Measurements from ENCODE around the gene ST7L.

ST7L gene

DNA sequence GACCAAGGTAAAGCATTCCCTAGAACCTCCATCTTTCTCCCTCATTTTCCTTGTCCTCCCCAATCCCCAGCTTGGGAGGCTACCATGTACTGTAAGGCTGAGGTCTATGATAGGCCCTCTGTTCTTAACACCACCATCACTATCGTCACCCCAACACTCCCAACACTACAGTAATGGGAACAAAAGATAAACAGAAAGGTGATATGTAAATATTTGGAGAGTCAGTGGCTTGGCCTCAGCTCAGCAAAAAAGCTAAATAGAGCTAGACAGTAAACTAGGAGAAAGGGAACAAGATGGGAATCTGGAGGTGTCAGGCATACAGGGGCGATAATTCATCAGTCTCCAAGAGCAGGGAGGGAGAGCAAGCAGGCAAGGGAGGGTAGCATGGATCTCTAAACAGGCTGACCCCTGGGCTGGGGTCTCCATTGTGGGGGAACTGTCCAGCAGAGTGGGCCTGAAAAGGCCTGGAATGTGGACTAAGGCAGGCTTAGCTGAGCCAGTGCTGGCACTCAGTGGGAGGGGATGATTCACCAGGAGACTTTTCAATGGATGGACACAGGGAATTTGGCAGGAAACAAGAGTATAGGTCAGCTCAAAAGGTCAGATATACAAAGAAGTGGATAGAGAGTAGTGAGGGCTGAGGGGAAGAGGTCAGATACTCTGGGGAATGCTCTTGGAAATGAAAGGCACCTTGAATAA is 103.5 kb downstream of the ST7L start:
- DNase-seq (ENCODE audit: low spot score): no peak

DNA sequence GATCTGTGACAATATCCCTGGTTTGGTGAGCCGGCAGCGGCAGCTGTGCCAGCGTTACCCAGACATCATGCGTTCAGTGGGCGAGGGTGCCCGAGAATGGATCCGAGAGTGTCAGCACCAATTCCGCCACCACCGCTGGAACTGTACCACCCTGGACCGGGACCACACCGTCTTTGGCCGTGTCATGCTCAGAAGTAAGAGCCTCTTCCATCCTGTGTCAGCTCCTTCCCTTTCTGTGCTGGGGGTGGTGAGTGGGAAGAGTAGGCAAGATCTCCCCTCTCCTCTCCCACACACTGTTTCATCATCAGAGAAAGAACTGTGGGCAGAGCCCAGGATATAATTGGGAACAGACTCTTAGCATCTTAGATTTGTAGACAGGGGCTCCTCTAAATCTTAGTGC is 104.0 kb downstream of the ST7L start:
- DNase-seq (ENCODE audit: low spot score): no peak

DNA sequence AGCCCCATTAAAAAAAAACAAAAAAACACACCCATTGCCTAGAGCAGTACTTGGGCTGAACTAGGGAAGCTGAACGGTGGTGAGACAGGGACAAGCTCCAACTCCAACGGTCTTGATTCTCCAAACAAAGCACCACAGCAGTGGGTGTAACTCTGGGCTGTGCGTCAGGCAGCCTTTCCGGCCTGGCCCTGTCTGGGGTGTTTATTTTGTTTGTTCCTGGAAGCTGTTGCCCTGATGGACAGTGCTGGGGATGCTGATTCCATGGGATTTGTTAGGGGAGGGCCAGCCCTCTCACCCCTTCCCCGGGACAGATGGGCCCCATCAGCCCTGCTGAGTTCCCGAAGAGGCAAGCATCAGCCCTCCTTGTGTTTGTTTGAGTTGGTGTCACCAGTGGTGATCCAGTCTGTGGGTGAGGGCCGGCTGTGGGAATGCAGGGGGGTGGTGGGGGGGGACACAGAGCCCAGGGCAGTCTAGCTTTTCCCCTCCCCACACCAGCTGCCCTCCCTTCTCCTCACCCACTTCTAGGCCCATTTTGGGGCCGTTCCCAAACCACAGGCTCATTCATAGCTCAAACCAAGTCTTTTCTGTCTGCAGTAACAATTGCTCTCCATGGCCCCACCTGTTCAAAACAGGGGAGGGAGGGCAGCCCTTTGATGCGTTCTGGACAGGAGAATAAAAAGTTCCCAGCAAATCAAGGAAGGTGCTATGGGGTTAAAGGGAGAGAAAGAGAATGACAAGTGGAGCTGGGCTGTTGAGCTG is 105.7 kb downstream of the ST7L start:
- no peak for DNase-seq (ENCODE audit: low spot score)

DNA sequence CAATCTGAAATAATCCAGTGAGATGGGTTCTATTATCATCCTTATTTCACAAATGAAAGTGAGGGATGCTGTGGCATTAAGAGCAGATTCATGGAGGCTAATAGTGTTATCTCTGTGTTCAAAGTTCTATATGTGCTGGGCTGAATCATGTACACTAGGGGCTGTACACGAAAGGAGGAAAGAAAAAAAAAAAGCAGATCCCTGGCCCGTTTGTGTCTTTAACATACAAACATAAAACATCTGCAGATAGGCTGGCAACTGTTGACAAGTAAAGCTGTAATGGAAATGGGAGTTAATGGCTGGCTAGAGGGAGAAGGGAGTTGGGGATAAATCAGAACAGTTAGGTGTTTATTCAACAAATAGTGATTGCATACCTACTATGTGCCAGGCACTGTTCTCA is 107.0 kb downstream of the ST7L start:
- DNase-seq (ENCODE audit: low spot score): no peak

DNA sequence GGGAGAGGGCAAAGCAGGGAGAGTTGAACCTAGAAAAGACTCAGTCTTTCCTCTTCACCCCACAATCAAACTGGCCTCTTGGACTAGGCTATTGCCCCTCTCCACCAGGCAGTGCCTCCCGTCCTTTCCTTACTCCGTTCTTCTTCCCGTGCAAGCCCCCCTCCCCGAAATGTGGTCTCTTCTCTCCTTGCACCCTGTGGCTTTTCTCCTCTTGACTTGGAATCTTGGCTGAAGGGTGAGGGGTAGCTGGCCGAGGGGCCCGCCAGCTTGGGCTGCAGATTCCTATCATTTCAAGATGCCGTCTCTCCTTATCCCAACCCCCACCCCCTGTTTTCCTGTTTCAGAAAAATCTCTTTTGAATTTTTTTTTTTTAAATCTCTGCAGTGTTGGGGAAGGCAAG is 108.6 kb downstream of the ST7L start:
- DNase-seq (ENCODE audit: low spot score): no peak

DNA sequence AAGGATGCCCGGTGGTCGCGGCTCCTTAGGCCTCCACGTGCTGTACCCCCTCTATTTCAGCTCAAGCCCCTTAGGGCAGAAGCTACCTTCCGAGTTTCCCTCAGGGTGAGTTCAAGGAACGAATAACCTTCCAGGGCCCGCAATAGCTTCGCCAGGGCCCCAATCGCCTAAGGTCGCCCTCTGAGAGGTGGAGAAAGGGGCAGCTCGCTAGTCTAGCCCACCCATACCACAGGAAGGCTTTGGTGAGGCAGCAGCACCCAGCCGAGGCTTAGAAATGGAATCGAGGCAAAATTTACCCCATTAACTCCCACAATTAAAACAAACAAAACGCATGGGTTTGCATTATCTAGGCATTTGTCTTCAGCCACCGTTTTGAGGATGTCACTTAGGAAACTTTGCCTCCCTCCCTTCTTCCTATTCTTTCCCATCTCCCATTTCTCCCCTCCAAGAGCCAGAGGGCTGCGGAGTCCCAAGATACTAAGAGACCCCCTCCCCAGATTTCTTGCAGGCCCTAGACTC is 109.2 kb downstream of the ST7L start:
- DNase-seq (ENCODE audit: low spot score): no peak

DNA sequence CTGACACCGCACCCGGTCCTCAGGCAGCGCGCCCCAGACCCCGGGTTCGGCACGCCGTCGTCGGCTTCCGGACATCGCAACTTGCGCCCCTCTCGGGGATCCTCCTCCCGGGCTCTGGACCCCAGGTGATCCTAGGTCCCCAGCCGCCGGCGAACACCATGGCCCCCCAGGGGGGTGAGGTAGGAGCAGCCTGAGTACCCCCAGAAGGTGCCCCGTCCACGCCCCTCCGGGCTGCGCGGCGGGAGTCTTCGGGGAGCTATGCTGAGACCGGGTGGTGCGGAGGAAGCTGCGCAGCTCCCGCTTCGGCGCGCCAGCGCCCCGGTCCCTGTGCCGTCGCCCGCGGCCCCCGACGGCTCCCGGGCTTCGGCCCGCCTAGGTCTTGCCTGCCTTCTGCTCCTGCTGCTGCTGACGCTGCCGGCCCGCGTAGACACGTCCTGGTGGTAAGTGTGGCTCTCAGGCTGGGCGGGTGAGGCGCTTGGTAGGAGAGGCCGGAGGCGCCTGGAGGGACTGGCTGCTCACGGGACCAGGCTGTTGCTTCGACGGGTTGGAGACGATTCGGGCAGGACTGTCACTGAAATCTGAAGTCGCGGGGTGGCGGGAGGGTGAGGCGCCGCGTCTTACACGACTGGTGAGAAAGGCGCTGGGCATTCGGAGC is 109.8 kb downstream of the ST7L start:
- DNase-seq (ENCODE audit: low spot score): no peak

DNA sequence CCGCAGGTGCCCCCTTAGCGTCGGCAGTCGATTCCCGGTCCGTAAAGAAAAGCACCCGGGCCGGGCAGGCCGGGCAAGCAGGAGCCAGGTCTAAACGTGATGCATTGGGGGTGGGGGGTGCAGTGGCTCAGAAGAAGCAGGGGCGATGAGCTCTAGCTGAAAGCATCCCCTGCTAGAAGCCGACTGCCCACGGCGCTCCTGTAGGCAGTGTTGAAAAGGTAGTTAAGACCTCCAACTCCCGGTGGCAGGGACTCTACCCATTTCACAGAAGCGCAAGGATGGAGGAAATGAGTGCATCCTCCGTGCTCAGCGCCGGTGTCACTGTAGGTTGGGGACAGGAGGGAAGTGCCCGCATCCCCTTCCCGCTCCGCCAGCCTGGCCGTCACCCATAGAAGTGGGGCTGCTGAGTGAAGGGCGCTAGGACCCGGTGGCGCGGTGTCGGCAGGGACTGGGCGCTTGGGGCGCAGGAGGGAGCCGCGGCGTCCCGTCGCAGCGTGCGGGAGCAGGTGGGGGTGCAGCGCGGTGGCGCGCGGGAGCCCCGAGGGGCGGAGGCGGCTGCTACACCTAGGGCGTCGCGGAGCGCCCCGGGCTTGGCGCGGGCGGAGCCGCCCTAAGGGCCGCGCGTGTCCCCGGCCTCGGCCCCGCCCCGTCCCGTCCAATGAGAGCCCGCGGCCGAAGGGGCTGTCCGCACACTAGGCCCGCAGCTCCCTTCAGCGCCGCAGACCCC is 110.5 kb downstream of the ST7L start, which contains the start of gene WNT2B:
TSS of gene WNT2B (plus strand) at position 688 of the 727 bp plus-strand sequence. CDS start 298 bp downstream, outside the sequence.
- peak; percentile 41 for DNase-seq (ENCODE audit: low spot score)

DNA sequence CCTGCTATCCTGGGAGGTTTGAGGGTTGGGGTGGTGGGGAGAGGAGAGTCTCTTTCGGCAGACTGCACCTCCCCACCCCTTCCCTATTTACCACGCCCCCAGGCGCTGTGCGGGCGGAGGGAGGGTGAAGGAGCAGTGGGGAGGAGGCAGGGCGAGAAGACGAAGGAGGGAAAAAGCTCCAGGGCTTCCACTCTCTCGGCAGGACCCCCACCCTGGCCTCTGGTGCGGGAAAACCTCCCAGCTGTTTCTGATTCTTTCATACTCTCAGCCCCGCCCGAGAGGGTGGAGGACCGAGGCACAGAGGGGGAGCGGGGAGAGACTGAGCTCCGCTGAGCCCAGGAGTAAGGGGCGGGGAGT is 111.0 kb downstream of the ST7L start:
- DNase-seq (ENCODE audit: low spot score): no peak

DNA sequence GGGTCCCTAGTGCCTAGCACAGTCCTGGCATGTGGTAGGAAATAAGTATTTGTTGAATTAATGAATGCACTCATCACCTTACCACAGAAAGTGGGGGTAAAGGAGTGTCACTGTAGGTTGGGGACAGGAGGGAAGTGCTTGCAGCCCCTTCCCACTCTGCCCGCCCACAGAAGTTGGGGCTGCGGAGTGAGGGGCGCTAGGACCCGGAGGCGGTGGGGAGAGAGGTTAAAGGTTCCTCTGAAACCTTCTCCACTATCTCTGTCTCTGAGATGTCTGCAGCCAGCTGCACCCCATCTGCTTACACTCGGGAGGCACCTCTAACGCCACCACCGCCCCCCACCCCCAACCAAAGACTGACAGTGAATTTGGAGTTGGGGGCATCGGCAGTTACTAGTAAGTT is 111.6 kb downstream of the ST7L start:
- no peak for DNase-seq (ENCODE audit: low spot score)

DNA sequence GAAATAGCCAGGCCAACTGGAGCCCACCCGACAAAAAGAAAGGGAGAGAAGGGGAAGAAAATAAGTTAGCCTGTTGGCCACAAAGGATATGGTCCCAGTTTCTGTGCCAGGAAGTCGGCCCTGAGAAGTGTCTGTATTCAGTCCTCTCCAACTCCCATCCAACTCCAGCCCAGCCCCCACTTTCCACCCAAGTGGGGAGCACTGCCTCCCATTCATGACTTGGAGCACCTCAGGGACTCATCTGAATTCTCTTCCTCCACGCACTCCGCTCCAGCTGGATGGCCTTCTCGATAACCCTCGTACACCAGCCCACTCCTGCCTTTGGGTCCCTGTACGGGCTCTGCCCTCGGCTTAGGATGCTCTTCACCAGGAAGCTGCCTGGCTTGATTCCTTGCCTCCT is 112.2 kb downstream of the ST7L start:
- DNase-seq (ENCODE audit: low spot score): no peak

DNA sequence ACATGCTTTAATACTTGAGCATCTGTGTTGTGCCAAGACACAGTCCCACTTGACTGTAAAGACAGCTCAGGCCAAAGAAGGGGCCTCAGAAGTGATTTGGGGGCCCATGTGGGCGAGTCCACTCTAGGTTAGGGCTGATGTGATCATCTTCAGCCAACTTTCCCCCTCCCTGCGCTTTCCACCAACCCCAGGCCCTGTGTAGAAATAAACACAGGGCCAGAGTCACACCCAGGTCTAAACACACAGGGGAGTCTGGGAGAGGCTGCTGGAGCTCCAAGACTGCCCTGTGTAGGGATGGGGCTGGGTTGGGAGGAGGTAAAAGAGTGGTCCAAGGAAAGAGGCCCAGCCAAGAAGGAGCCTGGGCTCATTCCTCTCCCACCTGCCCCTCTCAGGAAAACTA is 112.6 kb downstream of the ST7L start:
- DNase-seq (ENCODE audit: low spot score): no peak

DNA sequence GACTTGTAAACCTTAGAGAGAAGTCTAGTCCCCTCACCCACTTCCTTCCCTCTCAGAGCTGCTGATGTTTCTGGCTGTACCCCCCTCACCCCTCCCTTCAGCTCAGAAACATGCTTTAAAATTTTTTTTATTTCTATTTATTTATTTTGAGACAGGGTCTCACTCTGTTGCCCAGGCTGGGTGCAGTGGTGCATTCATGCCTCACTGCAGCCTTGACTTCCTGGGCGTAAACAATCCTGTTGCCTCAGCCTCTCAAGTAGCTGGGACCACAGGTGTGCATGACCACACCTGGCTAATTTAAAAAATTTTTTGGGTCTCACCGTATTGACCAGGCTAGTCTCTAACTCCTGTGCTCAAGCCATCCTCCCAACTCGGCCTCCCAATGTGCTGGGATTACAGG is 113.1 kb downstream of the ST7L start:
- no peak for DNase-seq (ENCODE audit: low spot score)

DNA sequence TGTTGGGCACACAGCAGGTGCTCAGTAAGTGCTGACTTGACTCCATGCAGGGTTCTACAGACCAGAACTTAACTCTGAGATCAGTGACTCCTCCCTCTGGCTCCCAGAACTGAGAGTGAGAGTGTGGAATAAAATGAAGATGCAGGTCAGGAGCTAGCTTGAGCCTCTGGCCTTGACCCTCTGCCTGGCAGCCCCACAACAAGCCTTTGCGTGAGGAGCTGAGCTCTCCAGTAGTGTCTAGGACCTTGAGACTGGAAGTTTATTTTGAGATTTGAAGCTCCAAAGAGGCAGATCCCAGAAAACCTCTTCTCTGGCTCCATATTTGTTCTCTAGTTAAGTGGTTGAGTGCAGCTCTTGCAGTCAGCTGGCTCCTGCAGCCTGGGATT is 113.5 kb downstream of the ST7L start:
- DNase-seq (ENCODE audit: low spot score): no peak

DNA sequence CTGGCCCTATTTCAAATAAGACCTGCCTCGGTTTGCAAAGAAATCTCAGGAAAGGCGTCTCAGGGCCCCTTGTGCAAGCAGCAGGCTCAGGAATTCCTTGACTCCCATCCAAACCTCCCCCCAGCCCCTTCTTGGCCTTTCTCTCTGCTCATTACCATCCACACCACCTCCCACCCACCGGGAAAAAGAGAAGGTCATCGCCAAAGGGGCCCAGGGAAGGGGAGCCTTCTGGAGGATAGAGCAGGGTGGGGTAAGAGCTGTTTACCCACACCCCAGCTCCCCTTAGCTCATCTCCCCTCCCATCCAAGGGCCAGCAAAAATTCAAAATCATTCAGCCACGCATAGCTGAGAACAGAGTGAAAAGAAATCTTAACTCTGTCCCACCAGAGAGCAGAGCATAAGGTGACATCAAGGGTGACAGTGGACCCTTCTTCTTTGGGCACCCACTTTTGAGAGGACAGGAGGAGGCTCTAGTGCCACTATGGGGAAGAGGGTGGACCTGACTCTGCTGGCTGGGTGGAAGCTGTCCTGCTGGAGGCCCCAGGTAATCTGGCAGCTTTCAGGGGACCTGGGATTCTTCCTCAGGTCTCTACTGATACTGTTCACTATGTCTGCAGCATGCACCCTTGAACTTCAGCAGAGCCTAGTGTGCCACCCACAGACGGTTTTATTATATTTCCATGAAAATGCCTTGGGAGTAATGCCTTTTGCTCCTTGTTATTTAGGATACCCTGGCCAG is 114.1 kb downstream of the ST7L start:
- DNase-seq (ENCODE audit: low spot score): no peak

DNA sequence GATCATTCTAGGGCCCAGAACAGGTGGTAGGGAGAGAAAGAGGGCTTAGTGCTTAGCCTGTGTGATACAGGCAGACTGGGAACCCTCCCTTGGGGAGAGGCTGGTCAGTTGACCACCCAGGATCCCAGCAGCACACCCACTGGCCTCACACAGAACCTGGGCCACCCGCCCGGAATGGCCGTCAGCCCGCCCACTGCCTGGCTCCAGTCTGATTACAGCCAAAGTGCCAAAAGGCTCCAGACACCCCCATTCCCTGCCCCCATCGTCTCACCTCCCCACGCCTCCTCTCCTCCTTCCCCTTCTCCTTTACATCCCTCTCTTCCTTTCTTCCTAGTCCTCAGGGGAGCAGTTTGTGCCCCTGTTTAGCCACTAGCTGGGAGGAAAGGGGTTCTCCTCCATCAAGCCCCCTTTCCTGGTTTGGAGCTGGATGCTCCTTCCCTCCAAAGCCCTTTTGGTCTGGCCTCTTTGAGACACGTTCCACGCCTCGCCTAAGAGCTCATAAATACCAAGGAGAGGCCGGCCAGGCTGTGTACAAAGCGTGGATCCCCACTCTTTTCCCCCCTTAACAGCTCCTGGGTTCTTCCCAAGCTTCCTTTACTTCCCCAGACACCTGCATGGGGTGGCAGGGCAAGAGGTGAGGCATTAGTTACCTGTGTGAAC is 114.8 kb downstream of the ST7L start:
- no peak for DNase-seq (ENCODE audit: low spot score)

DNA sequence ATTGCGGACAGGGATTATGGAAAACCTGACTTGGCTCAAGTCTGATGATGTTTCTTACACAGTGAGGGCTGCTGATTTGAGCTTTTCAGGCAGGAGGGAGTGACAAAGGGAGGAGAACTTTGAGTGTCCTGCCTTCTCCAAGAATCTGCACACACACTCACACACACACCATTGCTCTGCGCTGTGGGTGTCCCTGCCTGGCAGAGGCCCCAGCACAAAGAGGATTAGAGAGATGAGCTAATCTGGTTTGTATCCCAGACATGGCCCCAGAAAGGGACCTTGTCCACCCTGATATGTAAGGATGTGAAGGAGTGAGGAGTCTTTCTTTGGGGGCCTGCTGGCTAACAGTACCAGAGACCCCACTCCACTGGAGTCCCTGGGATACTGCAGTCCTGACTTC is 116.1 kb downstream of the ST7L start:
- no peak for DNase-seq (ENCODE audit: low spot score)

DNA sequence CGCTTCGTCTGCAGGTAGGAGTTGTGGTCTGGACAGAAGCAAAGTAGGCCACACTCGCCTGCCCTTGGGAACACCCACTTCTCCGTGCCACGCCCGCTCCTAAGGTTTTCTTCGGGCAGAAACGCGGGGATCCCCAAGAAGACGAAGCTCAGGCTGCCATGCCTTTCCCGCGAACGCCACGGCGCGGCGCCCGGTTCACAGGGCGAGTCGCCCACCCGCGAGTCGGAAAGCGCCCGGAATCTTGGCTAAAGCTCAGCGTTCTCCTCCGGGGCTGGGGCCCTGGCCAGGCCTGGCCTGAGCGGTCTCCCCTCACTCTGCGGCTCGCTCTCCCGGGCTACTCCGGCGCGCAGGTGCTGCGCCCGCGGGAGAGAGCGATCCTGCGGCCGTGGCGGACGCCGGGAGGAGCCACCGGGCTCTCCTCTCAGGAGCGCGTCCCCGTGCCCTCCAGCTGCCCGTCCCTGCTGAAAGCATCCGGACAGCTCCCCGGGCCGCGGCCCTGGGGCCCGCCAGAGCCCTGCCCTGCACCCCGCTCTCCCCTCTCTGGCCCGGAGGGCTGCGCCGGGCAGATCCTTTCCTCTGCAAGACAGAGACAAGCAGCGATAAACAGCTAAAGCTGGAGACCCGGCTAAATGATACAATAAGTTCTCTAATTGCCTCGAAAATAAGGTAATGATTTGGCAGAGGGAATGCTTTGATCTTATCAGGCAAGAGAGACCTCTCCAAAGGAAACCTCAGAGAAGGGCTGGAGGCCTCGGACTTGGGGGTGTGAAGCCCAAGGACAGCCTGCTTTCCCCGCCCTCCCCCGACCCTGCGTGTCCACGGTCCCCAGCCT is 116.9 kb downstream of the ST7L start:
- DNase-seq (ENCODE audit: low spot score): peak; percentile 81

DNA sequence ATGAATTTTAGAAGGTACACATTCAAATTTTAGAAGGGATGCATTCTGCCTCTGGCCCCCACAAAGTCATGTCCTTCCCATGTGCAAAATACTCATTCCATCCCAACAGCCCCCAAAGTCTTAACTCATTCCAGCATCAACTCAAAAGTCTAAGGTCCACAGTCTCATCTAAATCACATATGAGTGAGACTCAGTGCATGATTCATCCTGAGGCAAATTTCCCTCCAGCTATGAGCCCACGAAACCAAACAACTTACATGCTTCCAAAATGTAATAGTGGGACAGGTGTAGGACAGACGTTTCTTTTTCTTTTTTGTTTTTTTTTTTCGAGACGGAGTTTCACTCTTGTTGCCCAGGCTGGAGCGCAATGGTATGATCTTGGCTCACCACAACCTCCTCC is 122.7 kb downstream of the ST7L start:
- no peak for DNase-seq (ENCODE audit: low spot score)

DNA sequence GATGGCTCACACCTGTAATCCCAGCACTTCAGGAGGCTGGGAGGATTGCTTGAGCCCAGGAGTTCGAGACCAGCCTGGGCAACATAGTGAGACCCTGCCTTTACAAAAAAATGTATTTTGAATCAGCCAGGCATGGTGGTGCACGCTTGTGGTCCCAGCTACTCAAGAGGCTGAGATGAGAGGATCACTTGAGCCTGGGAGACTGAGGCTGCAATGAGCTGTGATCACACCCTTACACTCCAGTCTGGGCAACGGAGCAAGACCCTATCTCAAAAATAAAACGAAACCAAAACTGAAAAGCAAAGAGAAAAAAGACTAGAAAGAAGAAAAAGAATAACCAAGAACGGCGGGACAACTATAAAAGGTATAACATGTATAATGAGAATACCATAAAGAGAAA is 125.6 kb downstream of the ST7L start:
- DNase-seq (ENCODE audit: low spot score): no peak
